GM23338 (cell line): ENCODE results near the gene SCAF8.

Source experiments
- CTCF ChIP-seq, 2 experiments: fragments of 200-600 bp in 1 of 2; sonication (generic) in 1 of 2; conservative IDR thresholded peaks; 2 replicates each; pipeline versions ENCODE4 v1.5.1 to v1.6.1; 2016 to 2017; ENCODE audit warnings: antibody characterized with exemption in 2 of 2, low read depth in 2 of 2, mild to moderate bottlenecking in 2 of 2, moderate library complexity in 1 of 2
- REST ChIP-seq: IDR thresholded peaks from one replicate; pipeline ENCODE4 v1.6.1; 2018; ENCODE audit warnings: antibody characterized with exemption; ENCODE audit not compliant: unreplicated experiment

GRCh38 chr6:154733626-154734382 is 588 bp downstream of the SCAF8 start:
- TF ChIP-seq REST (no peak), CTCF (conservative IDR thresholded peaks at IDR 0.05; ENCODE audit: low read depth in 2 of 2) (no peak)
